Ovary (tissue), 3 donors: Measurements from ENCODE around the gene VEPH1.

Experiments
- CTCF ChIP-seq, 3 donors: fragments of 450-650 bp in 2 of 3; fragments of 200-600 bp in 1 of 3; IDR thresholded peaks; one replicate each; pipeline versions ENCODE4 v1.5.1 to v1.8.0; 2016 to 2022; ENCODE audit warnings: antibody characterized with exemption in 3 of 3, mild to moderate bottlenecking in 1 of 3
- EP300 ChIP-seq: sonication (generic); formaldehyde crosslinking; IDR thresholded peaks from one replicate; pipeline ENCODE4 v1.6.1; 2017; ENCODE audit warnings: antibody characterized with exemption
- POLR2A ChIP-seq: fragments of 450-650 bp; IDR thresholded peaks from one replicate; pipeline ENCODE4 v1.6.1; 2017; ENCODE audit warnings: antibody characterized with exemption, mild to moderate bottlenecking, moderate library complexity
- donor health status: DM: no; HTN: no; CAD: no.

- TF ChIP-seq CTCF (IDR thresholded peaks at IDR 0.05), result no peak
- no peak for TF ChIP-seq POLR2A
- no peak for TF ChIP-seq EP300
These were observed 24.1 kb upstream of the VEPH1 start for GRCh38 chr3:157527131-157527881.
